HG03575 (cell line): ENCODE measurements around the gene GHR.

ENCODE experiments used
- ATAC-seq: cut with Tn5 transposase; IDR thresholded peaks from one replicate; pipeline ENCODE4 v1.9.1; 2021; ENCODE audit not compliant: unreplicated experiment, insufficient number of reproducible peaks, low FRiP score; ENCODE audit errors: extremely low read depth

GHR gene

GRCh38 chr5:42740920-42741319 lies 317.7 kb downstream of the GHR start:
- no peak for ATAC-seq

- no peak for ATAC-seq
Measured at GRCh38 chr5:42745426-42745825, 322.2 kb downstream of the GHR start.

- ATAC-seq: no peak
Measured at GRCh38 chr5:42745856-42746255, 322.6 kb downstream of the GHR start.

- ATAC-seq: no peak
Measured at GRCh38 chr5:42749020-42749419, 325.8 kb downstream of the GHR start.

GRCh38 chr5:42750507-42750906 lies 327.3 kb downstream of the GHR start:
- ATAC-seq: no peak

- no peak for ATAC-seq
Measured at GRCh38 chr5:42751044-42751443, 327.8 kb downstream of the GHR start.

GRCh38 chr5:42753099-42753498 lies 329.9 kb downstream of the GHR start:
- ATAC-seq: no peak

- peak; percentile 83 for ATAC-seq
Measured at GRCh38 chr5:42756606-42757601, 333.7 kb downstream of the GHR start, which contains the start of gene CCDC152. TSS of gene CCDC152 (plus strand) at chr5:42756818. CDS start at chr5:42759122, 2,304 bp downstream.

- no peak for ATAC-seq
Measured at GRCh38 chr5:42759456-42759855, 336.2 kb downstream of the GHR start.

- no peak for ATAC-seq
Measured at GRCh38 chr5:42760426-42760825, 337.2 kb downstream of the GHR start.

GRCh38 chr5:42761791-42762190 lies 338.6 kb downstream of the GHR start:
- ATAC-seq: no peak

- ATAC-seq: no peak
Measured at GRCh38 chr5:42767491-42768105, 344.4 kb downstream of the GHR start.

GRCh38 chr5:42768106-42768504 lies 344.9 kb downstream of the GHR start:
- ATAC-seq: no peak

- no peak for ATAC-seq
Measured at GRCh38 chr5:42770003-42770402, 346.8 kb downstream of the GHR start.
